Psoas muscle (tissue), 8 donors: ENCODE data around the gene ACOXL. TPM values are rescaled to one million over a fixed set of nuclear protein-coding genes. Genes with fewer than 3 reads are reported as not detected.

ENCODE experiments used
- ATAC-seq, 4 donors: fragments of 200-7000 bp; cut with Tn5 transposase; one replicate each; pipeline ENCODE4 v1.9.1; 2020; ENCODE audit warnings: moderate library complexity in 3 of 4, mild to moderate bottlenecking in 2 of 4
- DNase-seq, 2 donors: peaks; one replicate each; pipeline ENCODE4 v3.0.0-alpha.2; 2020
- H3K27ac ChIP-seq: fragments of 200-600 bp; one replicate; pipeline ENCODE4 v1.8.0; 2022
- H3K27me3 ChIP-seq, 3 donors: fragments of 200-600 bp in 1 of 3; one replicate each; pipeline versions ENCODE4 v1.6.1 to v1.8.0; 2013 to 2022; ENCODE audit warnings: low read length in 2 of 3, mild to moderate bottlenecking in 2 of 3, moderate library complexity in 1 of 3; ENCODE audit not compliant: insufficient read depth in 3 of 3
- H3K36me3 ChIP-seq, 2 donors: fragments of 200-600 bp in 1 of 2; one replicate each; pipeline versions ENCODE4 v1.6.1 to v1.8.0; 2013 to 2022; ENCODE audit warnings: low read depth in 1 of 2, mild to moderate bottlenecking in 1 of 2, moderate library complexity in 1 of 2; ENCODE audit not compliant: insufficient read depth in 1 of 2
- H3K4me1 ChIP-seq: fragments of 200-600 bp; one replicate; pipeline ENCODE4 v1.8.0; 2022
- H3K4me3 ChIP-seq: fragments of 200-600 bp; one replicate; pipeline ENCODE4 v1.8.0; 2022; ENCODE audit warnings: mild to moderate bottlenecking
- H3K9me3 ChIP-seq: fragments of 200-600 bp; one replicate; pipeline ENCODE4 v1.8.0; 2022
- WGBS, 3 donors: extraction: QIAGEN DNeasy Blood & Tissue Kit; methylation state at CpG; one replicate each; pipeline versions ENCODE4 v1.1.6 to v1.1.7; 2013; 5-methylcytosine and 5-hydroxymethylcytosine counted together
- intact Hi-C, 2 donors: fragments of 100-400 bp; cut with DNase I; formaldehyde crosslinking; loops; one replicate each; pipeline versions ENCODE4 v1.11.0 to v1.14.2; 2022
- polyA plus RNA-seq, 3 donors: library from polyadenylated mRNA; stranded (reverse); fragments of 200-250 nt; gene quantifications; one replicate each; pipeline ENCODE4 v1.2.3, GENCODE V29; 2013
- total RNA-seq, 4 donors: library from RNA; stranded (reverse); fragmentation: NEBNext Ultra II Directional in 2 of 4; extraction: Animal tissue kit (Norgen Biotek cat#: 25700) in 2 of 4; gene quantifications; one replicate each; pipeline versions ENCODE4 v1.2.1 to v1.2.4, GENCODE V29; 2021 to 2023
- TF ChIP-seq, protein P1 (sequence below): fragments of 200-600 bp; IDR thresholded peaks from one replicate; pipeline ENCODE4 v1.8.0; 2022; ENCODE audit warnings: antibody characterized with exemption
- donor health status: healthy with polysubstance abuse.
- donor health status: DM: no; HTN: no; CAD: no; lungs with moderate emphysema.
- donor health status: Bipolar disorder and iron deficiency.
- donor health status: healthy.
- donor health status: DM: yes; HTN: yes; CAD: no.
- donor health status: DM: no; HTN: no; CAD: no.
- donor health status: DM: no; HTN: no; CAD: no.
- donor health status: DM: yes; HTN: yes; CAD: no.

ACOXL gene
- total and polyA plus RNA-seq, 7 donors: 0.01 TPM; not detected in 6

- no peaks in the 10 kb centered on the region for H3K36me3 ChIP-seq
- no peaks in the 10 kb centered on the region for H3K4me1 ChIP-seq
- DNase-seq (no peak), ATAC-seq (no peak)
- TF ChIP-seq, protein P1, sequence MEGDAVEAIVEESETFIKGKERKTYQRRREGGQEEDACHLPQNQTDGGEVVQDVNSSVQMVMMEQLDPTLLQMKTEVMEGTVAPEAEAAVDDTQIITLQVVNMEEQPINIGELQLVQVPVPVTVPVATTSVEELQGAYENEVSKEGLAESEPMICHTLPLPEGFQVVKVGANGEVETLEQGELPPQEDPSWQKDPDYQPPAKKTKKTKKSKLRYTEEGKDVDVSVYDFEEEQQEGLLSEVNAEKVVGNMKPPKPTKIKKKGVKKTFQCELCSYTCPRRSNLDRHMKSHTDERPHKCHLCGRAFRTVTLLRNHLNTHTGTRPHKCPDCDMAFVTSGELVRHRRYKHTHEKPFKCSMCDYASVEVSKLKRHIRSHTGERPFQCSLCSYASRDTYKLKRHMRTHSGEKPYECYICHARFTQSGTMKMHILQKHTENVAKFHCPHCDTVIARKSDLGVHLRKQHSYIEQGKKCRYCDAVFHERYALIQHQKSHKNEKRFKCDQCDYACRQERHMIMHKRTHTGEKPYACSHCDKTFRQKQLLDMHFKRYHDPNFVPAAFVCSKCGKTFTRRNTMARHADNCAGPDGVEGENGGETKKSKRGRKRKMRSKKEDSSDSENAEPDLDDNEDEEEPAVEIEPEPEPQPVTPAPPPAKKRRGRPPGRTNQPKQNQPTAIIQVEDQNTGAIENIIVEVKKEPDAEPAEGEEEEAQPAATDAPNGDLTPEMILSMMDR: no peak
- H3K27ac ChIP-seq: no peak overlapping the region
- no peak overlapping the region for H3K4me3 ChIP-seq
- H3K9me3 ChIP-seq: no peaks in the 10 kb centered on the region
- intact Hi-C loops: no loop called here
- no peaks in the 10 kb centered on the region for H3K27me3 ChIP-seq
These were observed 250.8 kb downstream of the ACOXL start for GRCh38 chr2:110983133-110983532.

- H3K9me3 ChIP-seq: no peaks in the 10 kb centered on the region
- H3K36me3 ChIP-seq: no peaks in the 10 kb centered on the region
- no peaks in the 10 kb centered on the region for H3K27me3 ChIP-seq
- 67 to 82% (median 73%) methylated on average over 8 of the region's 8 CpGs for WGBS, 3 donors
- no peak overlapping the region for H3K4me3 ChIP-seq
- no peak for ATAC-seq
- no peak for DNase-seq
- H3K4me1 ChIP-seq: no peaks in the 10 kb centered on the region
- H3K27ac ChIP-seq: no peak overlapping the region
- TF ChIP-seq, protein P1: no peak
- intact Hi-C loops: no loop called here
These were observed 252.5 kb downstream of the ACOXL start for GRCh38 chr2:110984694-110985490.

- DNase-seq: no peak
- no peak for ATAC-seq
- Histone ChIP-seq H3K27me3 (no peaks in the 10 kb centered on the region), H3K27ac (no peak overlapping the region), H3K4me1 (no peaks in the 10 kb centered on the region), H3K36me3 (no peaks in the 10 kb centered on the region), H3K4me3 (no peak overlapping the region), H3K9me3 (no peaks in the 10 kb centered on the region)
- intact Hi-C loops: no loop called here
- 96 to 97% (median 97%) methylated on average over 2 of the region's 2 CpGs for WGBS, 3 donors
- TF ChIP-seq, protein P1: no peak
These were observed 258.1 kb downstream of the ACOXL start for GRCh38 chr2:110990440-110990839.

DNA sequence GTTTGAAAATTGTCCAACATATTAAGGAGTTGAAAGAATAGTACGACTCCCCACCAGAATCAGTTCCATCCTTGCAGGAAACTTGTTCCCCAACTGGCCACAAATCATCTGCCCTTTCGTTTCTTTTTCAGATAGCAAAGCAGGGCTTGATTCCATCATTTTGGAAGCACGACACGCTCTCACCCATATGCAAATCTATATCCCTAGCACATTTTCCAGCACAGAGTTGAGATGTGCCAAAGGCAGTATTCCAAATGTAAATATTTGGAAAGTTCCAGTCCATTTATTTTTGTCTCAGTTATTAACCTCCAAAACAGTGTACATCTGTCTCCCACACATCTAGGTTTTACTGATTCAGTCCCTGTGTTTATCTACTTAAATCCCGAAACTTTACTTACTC, 259.5 kb downstream of the ACOXL start:
- DNase-seq: no peak

More for the DNA sequence above, 259.5 kb downstream of the ACOXL start:
- TF ChIP-seq, protein P1: no peak
- no peaks in the 10 kb centered on the region for H3K27me3 ChIP-seq
- no peak for ATAC-seq
- no peaks in the 10 kb centered on the region for H3K36me3 ChIP-seq
- H3K27ac ChIP-seq: no peak overlapping the region
- WGBS, 3 donors: 24 to 38% (median 36%) methylated on average over 5 of the region's 5 CpGs
- no peaks in the 10 kb centered on the region for H3K4me1 ChIP-seq
- no peaks in the 10 kb centered on the region for H3K9me3 ChIP-seq
- no peak overlapping the region for H3K4me3 ChIP-seq
- intact Hi-C loops: no loop called here
